ENCODE data around the gene ZNF273.
"Not testable (repeated sequence)": the region's sequence is repeated elsewhere in the genome, so short reads cannot be mapped to it uniquely, and the experiment has no call there.

ZNF273 gene

DNA sequence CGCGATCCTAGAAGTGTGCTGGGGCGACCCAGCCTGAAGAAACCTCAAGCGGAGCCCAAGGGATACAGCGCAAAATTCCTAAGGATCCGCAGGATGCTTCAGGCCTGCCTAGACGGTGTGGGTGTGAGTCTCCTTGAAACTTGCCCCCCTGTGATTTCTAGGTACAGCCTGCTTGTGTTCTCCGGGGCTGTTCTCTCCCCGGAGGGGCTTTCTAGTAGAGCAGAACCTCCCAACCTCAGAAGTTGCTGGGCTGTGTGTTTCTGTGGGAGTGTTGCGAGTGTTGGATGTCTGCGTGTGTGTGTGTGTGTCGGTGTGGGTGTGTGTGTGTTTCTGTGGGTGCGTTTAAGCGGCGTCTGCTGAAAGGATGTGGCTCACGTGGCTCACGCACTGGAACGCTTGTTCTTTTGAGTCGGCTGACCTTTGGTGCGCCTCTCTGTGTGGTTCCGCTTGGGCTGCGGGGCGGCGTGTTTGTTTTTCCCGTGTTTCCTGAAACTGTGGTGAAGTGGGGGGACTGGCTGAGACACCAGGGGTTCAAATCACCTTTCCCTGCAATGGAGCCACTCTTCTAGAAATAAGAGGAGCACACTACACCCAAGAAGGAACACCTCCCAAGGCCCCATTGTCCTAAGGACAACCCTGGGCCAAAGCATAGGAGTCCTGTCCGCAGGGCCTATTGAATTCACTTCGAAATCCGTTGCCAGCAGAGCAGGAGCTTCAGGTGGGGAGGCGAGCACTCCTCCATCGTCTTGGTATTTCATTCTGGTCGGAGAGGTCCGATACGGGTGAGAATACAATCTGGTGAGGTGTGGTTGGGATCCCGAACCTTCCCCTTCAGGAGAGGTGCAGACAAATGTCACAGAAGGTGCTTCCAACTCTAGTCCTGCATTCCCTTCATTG is 25.1 kb upstream of the ZNF273 start:
- no peak for DNase-seq

DNA sequence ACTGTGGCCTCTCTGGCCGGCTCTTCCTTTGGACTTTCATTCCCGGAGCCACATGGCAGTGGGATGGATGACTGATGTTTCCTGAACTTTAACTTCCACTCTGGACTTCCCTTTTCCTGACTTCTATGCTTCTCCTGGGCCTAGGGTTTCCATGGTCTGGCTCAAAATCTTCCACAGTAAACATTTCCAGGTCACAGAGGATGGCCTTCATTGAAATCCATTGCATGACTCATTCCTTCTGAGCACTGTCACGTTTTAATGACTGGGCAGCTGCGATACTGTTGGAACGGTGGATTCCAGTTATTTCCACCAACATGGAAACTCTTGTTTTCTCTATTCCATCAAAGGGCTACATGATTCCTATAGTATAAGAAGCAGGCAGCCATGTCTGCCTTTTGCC is 24.4 kb upstream of the ZNF273 start:
- DNase-seq, result no peak

DNA sequence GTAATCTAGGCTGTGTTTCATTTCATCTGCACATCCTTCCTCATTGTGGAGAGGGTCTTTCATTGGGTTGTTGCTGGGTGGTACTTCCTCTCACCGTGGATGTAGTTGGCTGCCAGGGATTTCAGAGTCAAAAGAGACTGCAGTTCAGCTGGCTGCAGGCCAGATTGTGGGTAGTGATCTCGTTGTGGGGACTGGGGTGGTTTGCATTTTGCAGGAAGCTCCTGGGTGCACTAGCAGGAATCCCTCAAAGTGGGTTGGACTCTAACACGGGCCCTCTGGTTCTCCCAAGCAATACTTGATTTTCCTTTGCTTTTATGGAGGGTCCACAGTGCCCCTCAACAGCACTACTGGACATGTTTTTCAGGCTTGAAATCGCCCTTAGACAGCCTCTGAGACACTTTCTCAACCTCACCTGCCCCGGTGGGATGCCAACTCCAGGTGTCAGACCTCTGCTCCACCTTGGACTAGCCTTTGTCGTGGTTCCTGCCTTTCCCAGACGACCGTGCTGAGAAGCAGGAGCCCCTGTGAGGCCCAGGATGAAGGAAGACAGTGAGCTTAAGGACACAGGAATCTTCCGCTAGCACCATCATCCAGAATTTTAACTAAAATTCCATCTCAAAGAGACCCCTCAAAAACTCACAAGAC is 23.9 kb upstream of the ZNF273 start:
- DNase-seq, result no peak

DNA sequence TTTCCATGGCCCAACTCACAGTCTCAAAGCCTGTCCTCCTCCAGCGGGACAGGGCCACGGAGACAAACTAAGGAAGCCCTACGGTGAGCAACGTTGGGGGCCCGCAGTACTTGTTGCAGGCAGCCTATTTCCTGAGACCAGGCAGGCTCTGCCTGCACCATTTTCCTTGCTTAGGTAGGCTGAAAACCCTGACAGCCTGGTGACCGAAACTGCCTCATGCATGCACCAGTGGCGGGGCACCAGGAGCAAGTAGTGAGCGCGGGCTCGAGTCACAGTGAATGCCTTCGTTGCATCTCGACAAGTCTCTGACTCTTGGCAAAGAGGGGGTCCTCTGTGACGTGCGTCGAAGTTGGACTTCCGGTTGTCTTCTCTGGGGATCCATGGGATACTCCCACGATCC is 23.3 kb upstream of the ZNF273 start:
- DNase-seq, result no peak

DNA sequence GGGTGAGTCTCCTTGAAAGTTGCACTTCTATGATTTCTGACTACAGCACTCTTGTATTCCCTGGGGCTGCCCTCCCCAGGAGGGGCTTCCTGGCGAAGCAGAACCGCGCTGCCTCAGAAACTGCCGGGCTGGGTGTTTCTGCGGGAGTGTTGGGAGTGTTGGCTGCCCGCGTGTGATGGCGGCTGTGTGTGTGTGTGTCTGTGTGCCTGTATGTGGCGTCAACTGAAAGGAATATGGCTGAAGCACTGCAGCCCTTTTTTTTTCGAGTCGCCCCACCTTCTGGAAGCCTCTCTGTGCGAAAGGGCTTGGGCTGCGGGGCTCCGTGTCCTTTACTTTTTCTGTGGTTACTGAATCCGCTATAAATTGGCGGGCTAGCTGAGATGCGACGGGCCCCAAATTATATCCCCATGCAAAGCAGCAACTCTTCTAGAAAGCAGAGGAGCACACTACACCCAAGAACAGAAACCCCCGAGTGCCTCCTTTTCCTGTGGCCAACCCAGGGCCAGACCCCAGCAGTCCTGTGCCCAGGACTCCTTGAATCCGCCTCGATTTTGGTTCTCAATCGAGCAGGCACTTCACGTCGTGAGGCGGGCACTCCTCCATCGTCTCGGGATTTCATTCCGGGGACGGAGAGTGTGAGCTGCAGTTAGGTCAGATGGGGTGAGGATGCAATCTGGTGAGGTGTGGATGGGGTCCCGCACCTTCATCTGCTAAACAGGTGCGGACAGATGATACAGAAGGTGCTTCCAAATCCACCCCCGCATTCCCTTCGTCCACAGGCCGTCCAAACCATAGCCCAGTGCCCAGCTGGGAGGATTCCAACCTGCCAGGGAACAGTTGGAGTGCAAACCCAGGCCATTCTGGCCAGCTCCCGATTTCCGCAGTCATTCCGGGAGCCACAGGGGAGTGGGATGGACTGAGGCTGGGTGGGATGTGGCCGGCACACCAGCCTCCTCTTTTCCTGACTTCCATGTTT is 22.5 kb upstream of the ZNF273 start:
- no peak for DNase-seq

DNA sequence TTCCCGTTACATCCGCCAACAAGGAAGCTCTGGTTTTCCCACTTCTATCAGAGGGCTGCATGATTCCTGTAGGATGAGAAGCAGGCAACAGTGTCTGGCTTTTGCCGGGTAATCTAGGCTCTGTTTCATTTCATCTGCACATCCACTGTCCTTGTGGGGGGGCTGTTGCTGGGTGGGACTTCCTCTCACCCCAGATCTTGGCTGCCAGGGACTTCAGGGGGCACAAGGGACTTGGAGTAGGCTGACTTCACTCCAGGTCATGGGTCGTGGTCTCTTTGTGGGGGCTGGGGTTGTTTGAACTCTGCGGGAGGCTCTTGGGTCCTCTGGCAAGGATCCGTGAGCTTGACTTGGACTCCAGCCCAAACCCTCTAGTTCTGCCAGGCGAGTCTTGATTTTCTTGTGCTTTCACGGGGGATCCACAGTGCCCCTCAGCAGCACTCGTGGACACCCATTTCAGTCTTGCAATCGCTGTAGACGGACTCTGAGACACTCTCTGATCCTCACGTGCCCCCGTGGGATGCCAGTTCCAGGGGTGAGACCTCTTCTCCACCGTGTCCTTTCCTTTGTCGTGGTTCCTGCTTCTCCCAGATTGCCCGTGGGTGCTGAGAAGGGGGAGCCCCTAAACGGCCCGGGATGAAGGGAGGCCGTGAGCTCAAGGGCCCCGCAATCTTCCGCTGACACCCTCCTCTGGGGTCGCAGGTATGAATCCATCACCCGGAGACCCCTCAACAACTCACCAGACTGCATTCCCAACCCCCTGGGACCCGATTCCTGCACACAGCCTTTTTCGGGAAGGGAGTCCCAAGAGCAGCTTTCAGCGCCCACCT is 21.4 kb upstream of the ZNF273 start:
- DNase-seq, result no peak

DNA sequence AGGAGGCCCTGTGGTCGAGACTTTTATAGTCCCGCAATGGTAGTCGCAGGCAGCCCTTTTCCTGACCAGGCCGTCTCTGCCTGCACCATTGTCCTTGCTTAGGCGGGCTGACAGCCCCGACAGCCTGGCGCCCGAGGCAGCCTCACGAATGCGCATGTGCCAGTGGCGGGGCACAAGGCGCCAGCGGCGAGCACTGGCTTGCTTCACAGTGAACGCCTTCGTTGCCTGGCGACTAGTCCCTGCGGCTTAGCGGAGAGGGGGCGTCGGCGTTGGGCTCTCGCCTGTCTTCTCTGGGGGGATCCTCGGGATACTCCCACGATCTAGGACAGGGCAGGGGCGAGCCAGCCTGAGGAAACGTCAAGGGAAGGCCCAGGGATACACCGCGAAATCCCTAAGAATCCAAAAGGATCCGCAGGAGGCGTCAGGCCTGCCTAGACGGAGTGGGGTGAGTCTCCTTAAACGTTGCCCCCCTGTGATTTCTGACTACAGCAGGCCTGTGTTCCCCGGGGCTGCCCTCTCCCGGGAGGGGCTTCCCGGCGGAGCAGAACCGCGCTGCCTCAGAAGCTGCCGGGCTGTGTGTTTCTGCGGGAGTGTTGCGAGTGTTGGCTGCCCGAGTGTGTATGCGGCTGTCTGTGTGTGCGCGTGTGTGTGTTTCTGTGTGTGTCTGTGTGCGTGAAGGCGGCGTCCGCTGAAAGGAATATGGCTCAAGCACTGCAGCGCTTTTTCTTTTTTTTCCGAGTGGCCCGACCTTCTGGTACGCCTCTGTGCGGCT is 20.5 kb upstream of the ZNF273 start:
- DNase-seq, result peak in 1 of 2 experiments; percentile 62

DNA sequence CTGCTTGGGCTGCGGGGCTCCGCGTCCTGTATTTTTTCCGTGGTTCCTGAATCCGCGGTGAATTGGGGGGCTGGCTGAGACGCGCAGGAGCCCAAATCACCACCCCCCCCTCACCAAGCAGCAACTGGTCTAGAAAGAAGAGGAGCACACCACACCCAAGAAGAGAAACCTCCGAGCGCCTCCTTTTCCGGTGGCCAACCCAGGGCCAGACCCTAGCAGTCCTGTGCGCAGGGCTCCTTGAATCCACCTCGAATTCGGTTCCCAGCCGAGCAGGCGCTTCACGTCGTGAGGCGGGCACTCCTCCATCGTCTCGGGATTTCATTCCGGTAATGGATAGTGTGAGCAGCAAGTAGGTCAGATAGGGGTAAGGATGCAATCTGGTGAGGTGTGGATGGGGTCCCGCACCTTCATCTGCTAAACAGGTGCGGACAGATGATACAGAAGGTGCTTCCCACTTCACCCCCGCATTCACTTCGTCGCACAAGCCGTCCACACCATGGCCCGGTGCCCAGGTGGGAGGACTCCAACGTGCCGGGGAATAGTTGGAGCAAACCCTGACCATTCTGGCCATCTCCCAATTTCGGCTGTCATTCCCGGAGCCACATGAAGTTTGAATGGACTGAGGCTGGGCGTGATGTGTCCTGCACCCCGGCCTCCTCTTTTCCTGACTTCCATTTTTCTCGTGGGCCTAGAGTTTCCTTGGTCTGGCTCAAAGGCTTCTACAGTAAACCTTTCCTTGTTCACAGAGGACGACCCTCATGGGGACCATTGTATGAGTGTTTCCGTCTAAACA is 19.8 kb upstream of the ZNF273 start:
- DNase-seq, result no peak

DNA sequence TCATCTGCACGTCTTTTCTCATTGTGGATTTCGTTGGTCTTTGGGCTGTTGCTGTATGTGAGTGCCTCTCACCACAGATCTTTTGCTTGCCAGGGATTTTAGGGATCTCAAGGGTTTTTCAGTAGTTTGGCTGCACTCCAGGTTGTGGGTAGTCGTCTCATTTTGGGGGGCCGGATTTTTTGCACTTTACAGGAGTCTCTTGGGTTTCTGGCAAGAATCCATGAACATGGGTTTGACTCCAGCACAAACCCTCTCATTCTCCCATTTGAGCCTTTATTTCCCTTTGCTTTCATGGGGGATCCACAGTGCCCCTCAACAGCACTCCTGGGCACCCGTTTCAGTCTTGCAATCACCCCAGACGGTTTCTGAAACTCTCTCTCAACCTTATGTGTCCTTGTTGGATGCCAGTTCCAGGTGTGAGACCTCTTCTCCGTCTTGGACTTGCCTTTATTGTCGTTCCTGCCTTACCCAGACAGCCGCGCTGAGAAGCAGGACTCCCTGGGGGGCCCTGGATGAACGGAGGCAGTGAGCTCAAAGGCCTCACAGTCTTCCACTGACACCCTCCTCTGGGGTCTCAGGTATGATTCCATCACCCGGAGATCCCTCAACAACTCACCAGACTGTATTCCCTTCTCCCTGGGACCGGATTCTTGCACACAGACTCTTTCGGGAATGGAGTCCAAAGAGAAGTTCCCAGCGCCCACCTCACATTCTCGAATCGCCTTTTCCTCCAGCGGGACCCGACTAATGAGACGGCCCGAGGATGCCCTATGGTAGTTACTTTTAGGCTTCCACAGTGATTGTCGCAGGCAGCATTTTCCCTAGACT is 18.8 kb upstream of the ZNF273 start:
- no peak for DNase-seq

DNA sequence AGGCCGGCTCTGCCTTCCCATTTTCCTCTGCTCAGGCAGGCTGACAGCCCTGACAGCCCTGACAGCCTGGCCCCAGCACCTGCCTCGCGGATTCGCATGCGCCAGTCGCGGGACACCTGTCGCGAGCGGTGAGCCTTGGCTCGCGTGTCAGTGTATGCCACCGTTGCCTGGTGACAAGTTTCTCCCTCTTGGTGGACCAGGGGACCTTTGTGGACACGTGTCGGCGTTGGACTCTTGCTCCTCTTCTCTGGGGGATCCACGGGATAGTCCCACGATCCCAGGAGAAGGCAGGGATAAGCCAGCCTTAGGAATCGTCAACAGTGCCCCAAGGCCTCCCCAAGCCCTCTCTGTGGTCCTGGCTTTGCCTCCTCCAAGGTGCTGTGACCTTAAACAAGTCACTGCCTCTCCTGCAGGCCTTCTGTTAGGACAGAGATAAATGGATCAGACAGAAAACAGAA is 18.1 kb upstream of the ZNF273 start:
- DNase-seq, result no peak

DNA sequence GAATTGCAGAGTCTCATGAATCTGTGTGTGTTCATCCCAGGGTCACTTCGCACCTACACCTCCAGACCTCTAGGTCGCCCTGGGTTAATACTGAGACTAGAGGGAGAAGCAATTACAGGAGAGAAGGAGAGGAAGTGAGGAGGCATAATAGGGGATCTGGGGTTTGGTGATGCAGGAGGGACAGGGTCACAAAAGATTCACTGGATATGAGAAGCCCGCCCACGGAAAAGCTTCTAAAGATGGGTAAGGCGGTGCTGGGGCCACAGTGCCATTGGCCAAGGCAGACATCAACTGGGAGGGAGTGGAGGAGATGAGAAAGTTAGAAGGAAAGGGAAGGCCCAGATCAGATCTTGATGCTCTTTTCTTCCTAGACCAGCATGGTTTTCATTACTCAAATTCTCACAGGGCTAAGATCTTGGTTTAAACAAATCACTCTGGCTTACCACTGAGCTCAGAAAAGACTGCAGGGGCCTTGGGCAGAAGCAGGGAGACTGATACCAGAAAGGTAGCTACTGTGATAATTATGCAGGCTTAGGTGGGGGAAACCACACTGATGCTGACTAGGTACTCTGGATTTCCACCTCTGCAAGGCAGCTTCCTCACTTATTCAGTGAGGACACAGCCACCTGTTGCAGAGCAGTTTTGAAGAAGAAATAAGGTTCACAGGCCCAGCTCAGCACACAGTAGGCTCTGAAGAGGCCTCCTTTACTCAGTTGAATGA is 17.4 kb upstream of the ZNF273 start:
- no peak for DNase-seq

DNA sequence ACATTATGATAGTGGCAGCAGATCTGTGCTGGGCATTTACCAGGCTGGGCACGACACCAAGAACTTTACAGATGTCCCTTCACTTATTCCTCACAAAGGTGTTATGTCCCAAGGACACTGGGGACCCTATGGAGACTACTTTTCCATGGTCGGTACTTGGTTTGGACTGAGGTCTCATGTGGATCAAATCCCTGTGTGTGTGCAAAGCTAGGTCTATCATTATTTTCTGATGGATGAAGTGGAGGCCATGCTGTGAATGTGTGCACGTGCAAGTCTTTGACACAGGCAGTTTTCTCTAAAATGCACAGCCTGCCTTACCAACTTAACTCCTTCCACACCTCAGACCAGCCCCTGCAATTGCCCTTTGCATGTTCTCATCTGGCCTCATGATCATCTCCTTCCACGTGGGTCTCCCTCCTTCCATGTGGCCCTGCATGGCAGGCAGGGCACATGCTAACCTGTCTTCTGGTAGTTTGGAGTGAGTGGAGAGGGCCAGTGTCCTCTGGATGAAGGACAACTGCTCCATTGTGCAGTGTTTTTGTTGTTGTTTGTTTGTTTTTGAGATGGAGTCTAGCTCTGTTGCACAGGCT is 16.0 kb upstream of the ZNF273 start:
- no peak for DNase-seq

DNA sequence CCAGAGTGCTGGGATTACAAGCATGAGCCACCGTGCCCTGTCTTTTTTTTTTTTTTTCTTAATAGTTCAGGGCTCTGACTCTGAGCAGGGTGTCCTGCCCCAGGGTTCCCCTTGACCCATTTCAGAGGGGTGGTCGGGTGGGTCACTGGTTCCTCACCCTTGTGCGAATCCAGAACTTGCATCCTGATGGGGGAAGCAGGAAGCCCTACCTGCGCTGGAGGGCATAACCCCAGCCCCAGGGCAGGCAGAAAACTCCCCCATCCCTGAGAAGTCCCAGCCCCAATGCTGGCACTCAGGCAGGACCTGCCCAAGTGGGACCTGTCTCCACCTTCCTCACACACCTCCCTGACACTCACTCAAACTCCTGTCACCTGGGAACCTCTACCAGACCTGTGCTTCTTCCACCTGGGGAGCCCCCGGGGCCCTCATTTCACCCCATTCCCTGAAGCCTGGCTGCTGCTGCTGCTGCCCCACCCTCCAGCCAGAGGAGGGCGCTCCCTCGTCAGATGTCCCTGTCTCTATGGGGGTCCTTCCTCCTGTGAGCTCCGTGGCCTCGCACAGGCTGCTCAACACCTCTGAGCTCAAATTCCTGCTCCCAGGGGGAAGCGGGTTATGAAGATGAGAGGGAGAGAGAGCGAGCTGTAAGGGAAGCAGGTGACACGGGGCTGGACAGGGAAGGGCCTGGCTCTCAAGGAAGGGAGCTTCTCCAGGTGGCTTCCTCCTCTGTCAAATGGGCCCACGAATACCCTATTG is 15.1 kb upstream of the ZNF273 start:
- no peak for DNase-seq

DNA sequence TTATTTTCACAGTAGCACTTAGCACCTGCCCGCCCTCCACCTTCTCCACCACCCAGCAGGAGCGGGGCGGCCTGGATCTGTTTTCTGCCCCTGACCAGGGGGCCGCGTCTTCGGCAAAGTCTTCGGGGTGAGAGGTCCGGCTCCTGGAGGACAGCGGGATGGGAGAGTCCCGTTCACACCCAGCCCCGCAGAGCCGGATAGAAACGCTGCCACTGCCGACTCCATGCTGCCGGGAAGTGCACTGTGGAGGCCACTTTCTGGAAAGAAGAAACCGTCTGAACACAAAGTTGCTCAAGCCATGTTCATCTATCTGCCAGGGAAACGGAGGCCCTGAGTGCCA is 14.5 kb upstream of the ZNF273 start:
- no peak for DNase-seq

DNA sequence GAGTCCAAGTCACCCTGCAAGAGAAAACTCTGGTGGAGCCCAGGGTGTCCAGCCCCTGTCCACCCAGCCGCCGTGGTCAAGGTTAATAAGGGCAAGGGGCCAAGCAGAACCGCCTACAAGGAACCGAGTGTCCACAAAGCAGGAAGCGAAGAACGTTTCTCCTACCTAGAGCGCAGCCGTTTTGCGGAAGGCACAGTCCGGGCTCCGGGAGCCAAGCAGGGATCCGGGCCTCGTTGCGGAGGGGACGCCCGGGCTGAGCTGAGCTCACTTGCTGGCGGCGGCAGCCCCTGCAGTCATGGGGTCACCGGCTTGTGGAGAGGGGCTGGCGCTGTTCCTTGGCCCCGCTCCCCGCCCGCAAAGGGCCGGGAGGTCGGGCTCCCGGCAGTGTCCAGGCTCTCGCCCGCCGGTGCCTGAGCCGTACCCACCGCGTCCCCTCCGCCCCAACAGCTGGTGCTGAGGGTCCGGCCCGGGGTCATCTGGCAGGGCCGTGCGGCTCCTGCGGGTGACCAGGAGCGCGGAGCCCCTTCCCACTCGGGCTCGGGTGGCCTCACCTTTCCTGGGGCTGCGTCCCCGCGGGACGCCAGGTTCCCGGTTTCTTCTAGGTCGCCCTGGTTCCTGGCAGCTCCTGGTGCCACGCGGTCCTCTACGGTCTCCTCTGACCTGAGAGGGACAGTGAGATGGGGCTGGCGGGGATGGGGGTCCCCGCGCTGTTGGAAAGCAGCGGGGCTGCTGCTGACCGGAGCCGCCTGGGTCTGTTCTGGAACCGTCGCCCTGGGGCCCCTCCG is 14.0 kb upstream of the ZNF273 start:
- no peak for DNase-seq

DNA sequence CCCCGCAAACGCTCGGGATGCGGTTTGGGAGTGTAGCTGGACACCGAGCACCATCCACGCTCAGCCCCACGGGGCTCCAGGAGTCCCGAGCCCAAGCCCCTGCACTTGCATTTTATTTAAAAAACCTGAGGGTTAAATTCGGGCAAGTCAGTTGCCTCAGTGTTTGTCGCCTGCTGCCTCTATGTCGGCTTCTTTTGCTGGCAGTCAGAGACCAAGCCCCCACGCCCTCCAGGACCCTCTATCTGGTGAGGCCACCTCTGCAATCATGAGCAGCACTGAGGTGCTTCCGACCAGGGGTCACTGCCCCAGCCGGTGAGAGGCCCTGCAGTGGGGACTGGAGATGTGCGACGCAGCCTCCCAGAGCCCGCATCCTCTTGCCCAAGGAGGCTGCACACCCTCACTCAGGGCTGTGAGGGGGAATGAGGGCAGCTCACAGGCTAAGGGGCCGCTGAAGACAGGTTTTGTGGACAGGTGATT is 13.3 kb upstream of the ZNF273 start:
- no peak for DNase-seq

DNA sequence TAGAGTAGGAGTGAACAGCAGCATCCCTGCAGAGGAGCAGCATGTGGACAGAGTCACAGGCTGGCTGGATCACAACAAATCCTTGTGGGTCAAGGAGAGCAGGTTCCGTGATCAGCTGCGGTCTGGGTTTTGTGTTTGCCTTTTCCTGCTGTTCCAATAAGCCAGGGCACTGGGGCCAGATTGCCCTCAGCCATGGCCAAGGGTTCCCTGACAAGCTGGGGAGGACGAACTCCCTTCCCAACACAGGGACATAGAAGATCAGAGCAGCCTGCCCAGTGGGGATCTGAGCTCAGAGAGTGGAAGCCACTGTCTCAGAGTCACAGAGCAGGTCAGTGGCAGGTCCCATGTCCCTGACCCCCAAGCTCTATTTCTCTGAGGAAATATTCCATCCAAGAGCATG is 12.8 kb upstream of the ZNF273 start:
- DNase-seq, result not testable (repeated sequence)
